SU-DHL-6 (cell line): ENCODE results near the gene FRS2.

Experiments
- H2AFZ ChIP-seq: fragments of 200-600 bp; sonication (generic); 2 replicates; pipeline ENCODE4 v1.6.1; 2014; ENCODE audit warnings: low read depth, mild to moderate bottlenecking, moderate library complexity, mixed read lengths, antibody characterized with exemption, low read length; ENCODE audit not compliant: severe bottlenecking
- H3F3A ChIP-seq: fragments of 200-600 bp; shearing (Covaris generic); 2 replicates; pipeline ENCODE4 v1.6.0; 2016; ENCODE audit warnings: antibody characterized with exemption, mild to moderate bottlenecking; ENCODE audit not compliant: insufficient read depth
- H3K27ac ChIP-seq: fragments of 200-600 bp; sonication (generic); 2 replicates; pipeline ENCODE4 v1.5.1; 2016; ENCODE audit warnings: low read depth, mild to moderate bottlenecking, low read length, moderate library complexity, mixed read lengths
- H3K27me3 ChIP-seq: fragments of 200-600 bp; sonication (generic), shearing (Covaris generic); 2 replicates; pipeline ENCODE4 v1.6.0; 2014; ENCODE audit warnings: mild to moderate bottlenecking, low read length
- H3K36me3 ChIP-seq: fragments of 200-600 bp; sonication (generic); 2 replicates; pipeline ENCODE4 v1.6.1; 2014; ENCODE audit warnings: mild to moderate bottlenecking, low read length, mixed read lengths
- H3K4me2 ChIP-seq: fragments of 300-600, 200-600 bp; shearing (Covaris generic), sonication (generic); 2 replicates; pipeline ENCODE4 v1.6.0; 2014; ENCODE audit warnings: low read length, low read depth, mild to moderate bottlenecking; ENCODE audit not compliant: poor library complexity, severe bottlenecking
- H3K4me3 ChIP-seq: fragments of 200-600 bp; sonication (generic); 2 replicates; pipeline ENCODE4 v1.5.1; 2014; ENCODE audit warnings: antibody characterized with exemption, low read length, mild to moderate bottlenecking, mixed read lengths; ENCODE audit not compliant: insufficient read depth, poor library complexity, severe bottlenecking
- H3K79me2 ChIP-seq: fragments of 200-600 bp; sonication (generic); 2 replicates; pipeline ENCODE4 v1.6.1; 2014; ENCODE audit warnings: mild to moderate bottlenecking, low read length, moderate library complexity; ENCODE audit not compliant: insufficient read depth
- H3K9ac ChIP-seq: fragments of 200-600 bp; sonication (generic); 2 replicates; pipeline ENCODE4 v1.7.0; 2014; ENCODE audit warnings: mild to moderate bottlenecking, low read length
- H3K9me2 ChIP-seq: fragments of 200-600 bp; sonication (generic); replicated peaks from 2 replicates; pipeline ENCODE4 v1.6.1; 2014; ENCODE audit warnings: low read length; ENCODE audit not compliant: insufficient read depth
- H3K9me3 ChIP-seq: fragments of 200-600 bp; sonication (generic); 2 replicates; pipeline ENCODE4 v1.6.1; 2014; ENCODE audit warnings: low read length, mixed read lengths; ENCODE audit not compliant: insufficient read depth
- H4K20me1 ChIP-seq: fragments of 200-600 bp; sonication (generic); 2 replicates; pipeline ENCODE4 v1.6.1; 2014; ENCODE audit warnings: low read depth, mild to moderate bottlenecking, antibody characterized with exemption, low read length, moderate library complexity, mixed read lengths
- EZH2phosphoT487 ChIP-seq: fragments of 200-600 bp; sonication (generic), shearing (Covaris generic); conservative IDR thresholded peaks from 2 replicates; pipeline ENCODE4 v1.6.1; 2018; ENCODE audit warnings: mild to moderate bottlenecking, antibody characterized with exemption, low read length, moderate library complexity, mixed read lengths
- TF ChIP-seq, protein P1 (sequence below): fragments of 200-600 bp; sonication (generic); IDR thresholded peaks from one replicate; pipeline ENCODE4 v1.5.1; 2017; ENCODE audit warnings: antibody characterized with exemption, mild to moderate bottlenecking, low read length, moderate library complexity; ENCODE audit not compliant: insufficient read depth, poor library complexity, severe bottlenecking

The FRS2 gene

GRCh38 chr12:69495071-69495470 is 24.9 kb downstream of the FRS2 start:
- H3K9ac ChIP-seq = no peak overlapping the region
- H3K9me2 ChIP-seq = no peaks in the 10 kb centered on the region
- H4K20me1 ChIP-seq = peaks cover 12% of the 10 kb centered on the region; the same call in 1 of the 2 replicates
- TF ChIP-seq, protein P1, sequence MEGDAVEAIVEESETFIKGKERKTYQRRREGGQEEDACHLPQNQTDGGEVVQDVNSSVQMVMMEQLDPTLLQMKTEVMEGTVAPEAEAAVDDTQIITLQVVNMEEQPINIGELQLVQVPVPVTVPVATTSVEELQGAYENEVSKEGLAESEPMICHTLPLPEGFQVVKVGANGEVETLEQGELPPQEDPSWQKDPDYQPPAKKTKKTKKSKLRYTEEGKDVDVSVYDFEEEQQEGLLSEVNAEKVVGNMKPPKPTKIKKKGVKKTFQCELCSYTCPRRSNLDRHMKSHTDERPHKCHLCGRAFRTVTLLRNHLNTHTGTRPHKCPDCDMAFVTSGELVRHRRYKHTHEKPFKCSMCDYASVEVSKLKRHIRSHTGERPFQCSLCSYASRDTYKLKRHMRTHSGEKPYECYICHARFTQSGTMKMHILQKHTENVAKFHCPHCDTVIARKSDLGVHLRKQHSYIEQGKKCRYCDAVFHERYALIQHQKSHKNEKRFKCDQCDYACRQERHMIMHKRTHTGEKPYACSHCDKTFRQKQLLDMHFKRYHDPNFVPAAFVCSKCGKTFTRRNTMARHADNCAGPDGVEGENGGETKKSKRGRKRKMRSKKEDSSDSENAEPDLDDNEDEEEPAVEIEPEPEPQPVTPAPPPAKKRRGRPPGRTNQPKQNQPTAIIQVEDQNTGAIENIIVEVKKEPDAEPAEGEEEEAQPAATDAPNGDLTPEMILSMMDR = no peak
- no peak for TF ChIP-seq EZH2phosphoT487
- no peak overlapping the region for H2AFZ ChIP-seq
- H3K36me3 ChIP-seq = no peaks in the 10 kb centered on the region
- H3F3A ChIP-seq = no peaks in the 10 kb centered on the region
- H3K9me3 ChIP-seq = no peaks in the 10 kb centered on the region
- no peaks in the 10 kb centered on the region for H3K27me3 ChIP-seq
- H3K79me2 ChIP-seq = peaks cover 66% of the 10 kb centered on the region
- no peak overlapping the region for H3K4me2 ChIP-seq
- H3K27ac ChIP-seq = no peak overlapping the region
- no peak overlapping the region for H3K4me3 ChIP-seq

DNA sequence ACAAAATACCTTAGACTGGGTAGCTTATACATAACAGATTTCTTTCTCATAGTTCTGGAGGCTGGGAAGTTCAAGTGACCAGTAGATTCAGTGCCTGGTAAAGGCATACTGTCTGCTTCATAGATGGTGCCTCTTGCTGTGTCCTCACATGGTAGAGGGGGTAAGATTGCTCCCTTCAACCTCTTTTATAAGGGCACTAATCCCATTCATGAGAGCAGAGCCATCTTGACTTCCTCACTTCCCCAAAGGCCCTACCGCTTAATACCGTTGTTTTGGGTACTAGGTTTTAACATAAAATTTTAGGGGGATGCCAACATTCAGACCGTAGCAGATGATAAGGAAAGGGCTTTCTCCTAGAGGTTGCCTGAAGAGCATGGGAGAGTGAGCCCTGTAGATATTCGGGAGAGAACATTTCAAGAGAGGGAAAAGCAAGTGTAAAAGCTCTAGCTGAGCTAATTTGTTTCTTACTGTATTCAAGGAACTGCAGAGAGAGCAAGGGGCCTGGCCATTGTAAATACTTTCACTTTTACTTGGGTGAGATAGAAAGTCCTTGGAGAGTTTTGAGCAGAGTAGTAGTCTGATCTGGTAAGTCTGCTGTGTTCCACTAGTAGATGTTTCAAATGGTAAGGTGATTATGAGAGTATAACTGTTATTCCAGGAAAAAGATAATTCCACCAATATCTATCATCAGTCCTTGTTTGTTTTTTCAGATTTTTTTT is 27.3 kb downstream of the FRS2 start:
- TF ChIP-seq EZH2phosphoT487 = no peak
- TF ChIP-seq, protein P1 = no peak
- Histone ChIP-seq H3K27ac (no peak overlapping the region), H3F3A (no peaks in the 10 kb centered on the region), H3K4me2 (no peak overlapping the region), H3K9me2 (no peaks in the 10 kb centered on the region), H3K9ac (no peak overlapping the region), H2AFZ (no peak overlapping the region), H3K36me3 (no peaks in the 10 kb centered on the region), H3K9me3 (no peaks in the 10 kb centered on the region), H4K20me1 (peaks cover 12% of the 10 kb centered on the region; the same call in 1 of the 2 replicates), H3K4me3 (no peak overlapping the region), H3K27me3 (no peaks in the 10 kb centered on the region), H3K79me2 (peaks cover 55% of the 10 kb centered on the region)

DNA sequence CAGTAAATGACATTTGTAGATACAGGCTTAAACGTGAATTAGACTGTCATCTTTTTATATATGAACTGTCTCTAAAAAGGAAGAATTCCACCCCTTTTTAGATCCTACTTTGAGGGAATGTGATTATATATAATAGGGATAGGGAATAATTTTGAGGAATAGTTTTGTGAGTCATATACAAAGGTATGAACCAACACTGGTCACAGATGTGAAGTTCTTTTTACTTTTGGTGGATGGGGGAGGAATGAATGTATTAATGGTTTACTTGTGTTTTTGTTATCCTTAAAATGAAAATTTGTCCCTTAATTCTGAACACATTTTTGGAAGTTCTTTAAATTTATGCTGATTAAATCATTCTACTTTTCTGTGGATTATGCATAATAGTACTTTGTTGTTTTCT is 30.4 kb downstream of the FRS2 start:
- TF ChIP-seq EZH2phosphoT487 = no peak
- TF ChIP-seq, protein P1 = no peak
- Histone ChIP-seq H3K4me2 (no peak overlapping the region), H3K79me2 (peaks cover 48% of the 10 kb centered on the region), H2AFZ (no peak overlapping the region), H3K27me3 (no peaks in the 10 kb centered on the region), H3K36me3 (no peaks in the 10 kb centered on the region), H3K4me3 (no peak overlapping the region), H3K27ac (no peak overlapping the region), H4K20me1 (peaks cover 12% of the 10 kb centered on the region; the same call in 1 of the 2 replicates), H3K9me2 (no peaks in the 10 kb centered on the region), H3F3A (no peaks in the 10 kb centered on the region), H3K9ac (no peak overlapping the region), H3K9me3 (no peaks in the 10 kb centered on the region)
